Measurements from ENCODE around the gene TBC1D2B.

- TF ChIP-seq EZH2 (IDR thresholded peaks at IDR 0.05; ENCODE audit: low read length) (no peak), CTCF (optimal IDR thresholded peaks at IDR 0.05 in 1 of 3, IDR thresholded peaks at IDR 0.05 in 1 of 3, conservative IDR thresholded peaks at IDR 0.05 in 1 of 3; ENCODE audit: extremely low read depth in 1 of 3, insufficient read depth in 2 of 3, low read length in 3 of 3) (no peak)
Observed at GRCh38 chr15:78007211-78007931, 70.1 kb downstream of the TBC1D2B start.

All from keratinocyte (primary cell).